GM21619 (cell line): ENCODE data around the gene DCTN2.
"Not testable (repeated sequence)": the region's sequence is repeated elsewhere in the genome, so short reads cannot be mapped to it uniquely, and the experiment has no call there.

Experiments used
- ATAC-seq: cut with Tn5 transposase; IDR thresholded peaks from one replicate; pipeline ENCODE4 v1.9.1; 2021; ENCODE audit not compliant: unreplicated experiment

Gene DCTN2

GRCh38 chr12:57495051-57495701 lies 51.8 kb downstream of the DCTN2 start:
- not testable (repeated sequence) for ATAC-seq

GRCh38 chr12:57491393-57492280 lies 55.4 kb downstream of the DCTN2 start:
- no peak for ATAC-seq

GRCh38 chr12:57490126-57490525 lies 56.9 kb downstream of the DCTN2 start:
- ATAC-seq = no peak

- ATAC-seq = no peak
Measured at GRCh38 chr12:57489157-57489641, 57.8 kb downstream of the DCTN2 start.

GRCh38 chr12:57488402-57489156 lies 58.4 kb downstream of the DCTN2 start:
- ATAC-seq = no peak

GRCh38 chr12:57487597-57488401 lies 59.2 kb downstream of the DCTN2 start, which contains the start of gene MARS1:
Gene MARS1, plus strand, starts transcription at chr12:57488068. Its CDS starts 23 bp downstream, at chr12:57488091.
- ATAC-seq = peak; percentile 97

GRCh38 chr12:57487055-57487596 lies 59.9 kb downstream of the DCTN2 start:
- ATAC-seq = no peak

- ATAC-seq = no peak
Measured at GRCh38 chr12:57485695-57486094, 61.3 kb downstream of the DCTN2 start.

- no peak for ATAC-seq
Measured at GRCh38 chr12:57483466-57483865, 63.5 kb downstream of the DCTN2 start.

GRCh38 chr12:57481671-57482070 lies 65.3 kb downstream of the DCTN2 start:
- no peak for ATAC-seq
